ENCODE measurements around the gene PIP. TPM values are rescaled to one million over a fixed set of nuclear protein-coding genes. Genes with fewer than 3 reads are reported as not detected.

Gene PIP
- polyA plus RNA-seq, 2 of the 4 experiments (the other 2 are of a cell fraction): 0.14 TPM; not detected in 1

GRCh38 chr7:143181349-143181748 is 49.5 kb downstream of the PIP start (continued):
- TF ChIP-seq KDM1A (IDR thresholded peaks at IDR 0.05; ENCODE audit: low read depth): no peak
- TF ChIP-seq SREBF2 (IDR thresholded peaks at IDR 0.05): no peak
- no peak for TF ChIP-seq ZC3H11A (IDR thresholded peaks at IDR 0.05)
- TF ChIP-seq TFCP2L1 (CRISPR knock-in tag; IDR thresholded peaks at IDR 0.05): no peak

GRCh38 chr7:143183024-143183423 is 51.1 kb downstream of the PIP start, which contains the start of gene TAS2R39:
Gene TAS2R39, plus strand, starts transcription at chr7:143183419. Its CDS starts 0 bp downstream, at chr7:143183419.
- H3K9me3 ChIP-seq: peaks cover under 1% of the 10 kb centered on the region; the same call in 2 of the 3 replicates
- FAIRE-seq (no peak), DNase-seq (ENCODE audit: low read depth in 1 of 2, low spot score in 1 of 2) (no peak), ATAC-seq (no peak)
- no peak within 1 kb of the TSS for H3K27ac ChIP-seq
- no peak within 1 kb of the TSS for H3K4me2 ChIP-seq
- WGBS (ENCODE audit: missing lambda C conversion rate): 22% methylated on average over 3 of the region's 3 CpGs
- no peaks in the 10 kb centered on the region for H3K4me1 ChIP-seq
- ChIA-PET CTCF (no interaction called here), POLR2A (no interaction called here)
- TF ChIP-seq KDM5A (IDR thresholded peaks at IDR 0.05) (no peak), TP53 (CRISPR knock-in tag; IDR thresholded peaks at IDR 0.05) (no peak), USF2 (IDR thresholded peaks at IDR 0.05) (no peak)
- H3K4me3 ChIP-seq: no peak within 1 kb of the TSS

GRCh38 chr7:143185551-143185950 is 53.7 kb downstream of the PIP start:
- ChIA-PET POLR2A (no interaction called here), CTCF (no interaction called here)
- ATAC-seq (no peak), FAIRE-seq (no peak), DNase-seq (ENCODE audit: low read depth in 1 of 2, low spot score in 1 of 2) (no peak)
- 19% methylated on average over 1 of the region's 1 CpG for WGBS (ENCODE audit: missing lambda C conversion rate)
- Histone ChIP-seq H3K4me3 (no peak overlapping the region), H3K9me3 (no peaks in the 10 kb centered on the region), H3K27ac (no peak overlapping the region), H3K4me2 (no peak overlapping the region), H3K4me1 (no peaks in the 10 kb centered on the region)
- no peak for TF ChIP-seq EHF (CRISPR knock-in tag; IDR thresholded peaks at IDR 0.05)

- H3K4me3 ChIP-seq: no peak overlapping the region
- ChIA-PET CTCF (no interaction called here), POLR2A (no interaction called here)
- WGBS (ENCODE audit: missing lambda C conversion rate): 25% methylated on average over 6 of the region's 6 CpGs
- H3K9me3 ChIP-seq: no peaks in the 10 kb centered on the region
- ATAC-seq: no peak
- TF ChIP-seq ZC3H11A (IDR thresholded peaks at IDR 0.05) (no peak), CBX2 (IDR thresholded peaks at IDR 0.05; ENCODE audit: borderline replicate concordance, low read depth) (no peak), CHD2 (IDR thresholded peaks at IDR 0.05; ENCODE audit: low read length, partially characterized antibody) (no peak), NFE2L2 (conservative IDR thresholded peaks at IDR 0.05; ENCODE audit: low read length) (no peak), HOXB13 (CRISPR knock-in tag; IDR thresholded peaks at IDR 0.05; ENCODE audit: low read depth) (no peak), RCOR1 (IDR thresholded peaks at IDR 0.05; ENCODE audit: low read depth, low read length) (no peak)
- TF ChIP-seq, protein P1, sequence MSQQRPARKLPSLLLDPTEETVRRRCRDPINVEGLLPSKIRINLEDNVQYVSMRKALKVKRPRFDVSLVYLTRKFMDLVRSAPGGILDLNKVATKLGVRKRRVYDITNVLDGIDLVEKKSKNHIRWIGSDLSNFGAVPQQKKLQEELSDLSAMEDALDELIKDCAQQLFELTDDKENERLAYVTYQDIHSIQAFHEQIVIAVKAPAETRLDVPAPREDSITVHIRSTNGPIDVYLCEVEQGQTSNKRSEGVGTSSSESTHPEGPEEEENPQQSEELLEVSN (IDR thresholded peaks at IDR 0.05; ENCODE audit: borderline replicate concordance, low read depth): no peak
- H3K4me1 ChIP-seq: no peaks in the 10 kb centered on the region
- H3K27ac ChIP-seq: no peak overlapping the region
- DNase-seq (ENCODE audit: low read depth in 1 of 2, low spot score in 1 of 2): no peak
- FAIRE-seq: no peak
- no peak overlapping the region for H3K4me2 ChIP-seq
Measured at GRCh38 chr7:143188994-143189393, 57.1 kb downstream of the PIP start.

Other genes with a start within 250 kb of the PIP start
- 0.04 TPM in 1 of 2 replicates, not detected in the other for gene TRPV6, start 246.3 kb upstream of the PIP start, polyA plus RNA-seq (2011; rRNA removed)
- gene TRPV6, start 246.3 kb upstream of the PIP start, polyA plus RNA-seq (2017; fragmentation: RNase III; extraction: RNeasy Plus Mini Kit Qiagen cat#74134 plus additional on column Dnase treatment): not detected in 3 replicates
- gene TRPV5, start 198.3 kb upstream of the PIP start, polyA plus RNA-seq (2011; rRNA removed): not detected in 2 replicates
- not detected in 3 replicates for gene TRPV5, start 198.3 kb upstream of the PIP start, polyA plus RNA-seq (2017; fragmentation: RNase III; extraction: RNeasy Plus Mini Kit Qiagen cat#74134 plus additional on column Dnase treatment)
- gene LLCFC1, start 192.6 kb upstream of the PIP start, polyA plus RNA-seq (2011; rRNA removed): not detected in 2 replicates
- gene LLCFC1, start 192.6 kb upstream of the PIP start, polyA plus RNA-seq (2017; fragmentation: RNase III; extraction: RNeasy Plus Mini Kit Qiagen cat#74134 plus additional on column Dnase treatment): not detected in 3 replicates
- 0.14 and 0.33 TPM in 2 replicates for gene KEL, start 169.7 kb upstream of the PIP start, polyA plus RNA-seq (2011; rRNA removed)
- gene KEL, start 169.7 kb upstream of the PIP start, polyA plus RNA-seq (2017; fragmentation: RNase III; extraction: RNeasy Plus Mini Kit Qiagen cat#74134 plus additional on column Dnase treatment): not detected in 3 replicates
- gene OR9A2, start 104.9 kb upstream of the PIP start, polyA plus RNA-seq (2011; rRNA removed): not detected in 2 replicates
- gene OR9A2, start 104.9 kb upstream of the PIP start, polyA plus RNA-seq (2017; fragmentation: RNase III; extraction: RNeasy Plus Mini Kit Qiagen cat#74134 plus additional on column Dnase treatment): not detected in 3 replicates
- gene OR6V1, start 79.7 kb upstream of the PIP start, polyA plus RNA-seq (2011; rRNA removed): not detected in 2 replicates
- gene OR6V1, start 79.7 kb upstream of the PIP start, polyA plus RNA-seq (2017; fragmentation: RNase III; extraction: RNeasy Plus Mini Kit Qiagen cat#74134 plus additional on column Dnase treatment): not detected in 3 replicates
- gene TAS2R39, start 51.3 kb downstream of the PIP start, polyA plus RNA-seq (2011; rRNA removed): not detected in 2 replicates
- not detected in 3 replicates for gene TAS2R39, start 51.3 kb downstream of the PIP start, polyA plus RNA-seq (2017; fragmentation: RNase III; extraction: RNeasy Plus Mini Kit Qiagen cat#74134 plus additional on column Dnase treatment)
- gene TAS2R40, start 90.0 kb downstream of the PIP start, polyA plus RNA-seq (2011; rRNA removed): not detected in 2 replicates
- gene TAS2R40, start 90.0 kb downstream of the PIP start, polyA plus RNA-seq (2017; fragmentation: RNase III; extraction: RNeasy Plus Mini Kit Qiagen cat#74134 plus additional on column Dnase treatment): not detected in 3 replicates
- 76.6 and 96.5 TPM in 2 replicates for gene GSTK1, start 131.4 kb downstream of the PIP start, polyA plus RNA-seq (2011; rRNA removed)
- gene GSTK1, start 131.4 kb downstream of the PIP start, polyA plus RNA-seq (2017; fragmentation: RNase III; extraction: RNeasy Plus Mini Kit Qiagen cat#74134 plus additional on column Dnase treatment): 80.8 to 92.9 TPM (median 91.5 TPM) in 3 replicates
- 0.49 and 0.65 TPM in 2 replicates for gene TMEM139, start 152.9 kb downstream of the PIP start, polyA plus RNA-seq (2011; rRNA removed)
- gene TMEM139, start 152.9 kb downstream of the PIP start, polyA plus RNA-seq (2017; fragmentation: RNase III; extraction: RNeasy Plus Mini Kit Qiagen cat#74134 plus additional on column Dnase treatment): 0.37 to 0.71 TPM (median 0.42 TPM) in 3 replicates
- gene CASP2, start 156.3 kb downstream of the PIP start, polyA plus RNA-seq (2011; rRNA removed): 24.6 and 26.0 TPM in 2 replicates
- 17.7 to 19.9 TPM (median 18.7 TPM) in 3 replicates for gene CASP2, start 156.3 kb downstream of the PIP start, polyA plus RNA-seq (2017; fragmentation: RNase III; extraction: RNeasy Plus Mini Kit Qiagen cat#74134 plus additional on column Dnase treatment)
- 0.08 TPM in 1 of 2 replicates, not detected in the other for gene CLCN1, start 184.0 kb downstream of the PIP start, polyA plus RNA-seq (2011; rRNA removed)
- gene CLCN1, start 184.0 kb downstream of the PIP start, polyA plus RNA-seq (2017; fragmentation: RNase III; extraction: RNeasy Plus Mini Kit Qiagen cat#74134 plus additional on column Dnase treatment): 0.03 TPM in 1 of 3 replicates, not detected in the others
- gene FAM131B, start 230.6 kb downstream of the PIP start, polyA plus RNA-seq (2011; rRNA removed): 0.52 and 0.78 TPM in 2 replicates
- gene FAM131B, start 230.6 kb downstream of the PIP start, polyA plus RNA-seq (2017; fragmentation: RNase III; extraction: RNeasy Plus Mini Kit Qiagen cat#74134 plus additional on column Dnase treatment): 0.16 to 0.32 TPM (median 0.19 TPM) in 3 replicates
- 13.3 and 24.5 TPM in 2 replicates for gene ZYX, start 249.3 kb downstream of the PIP start, polyA plus RNA-seq (2011; rRNA removed)
- 109 to 124 TPM (median 119 TPM) in 3 replicates for gene ZYX, start 249.3 kb downstream of the PIP start, polyA plus RNA-seq (2017; fragmentation: RNase III; extraction: RNeasy Plus Mini Kit Qiagen cat#74134 plus additional on column Dnase treatment)

Measured in A549 (cell line).